Small intestine (tissue), 7 donors: ENCODE data around the gene TLK2. TPM values are rescaled to one million over a fixed set of nuclear protein-coding genes. Genes with fewer than 3 reads are reported as not detected.

ENCODE experiments used
- DNase-seq, 2 donors: peaks; one replicate each; pipeline versions ENCODE4 v3.0.0 to v3.0.0-alpha.2; 2013
- FAIRE-seq: peaks from 2 replicates; lab custom pipeline; 2012; peaks lifted over from hg19 to GRCh38; lab: Jason Lieb, UNC
- H3K27ac ChIP-seq, 3 donors: one replicate each; pipeline ENCODE4 v1.5.1; 2013; ENCODE audit warnings: low read length in 2 of 3, mild to moderate bottlenecking in 2 of 3, control low read depth in 1 of 3, inconsistent platforms in 1 of 3, low read depth in 1 of 3, moderate library complexity in 1 of 3
- H3K27me3 ChIP-seq, 3 donors: one replicate each; pipeline ENCODE4 v1.6.1; 2013; ENCODE audit warnings: low read length in 3 of 3, inconsistent platforms in 1 of 3; ENCODE audit not compliant: control insufficient read depth in 3 of 3, insufficient read depth in 3 of 3
- H3K36me3 ChIP-seq, 3 donors: one replicate each; pipeline ENCODE4 v1.6.1; 2013; ENCODE audit warnings: low read length in 3 of 3, inconsistent platforms in 1 of 3, low read depth in 1 of 3, mild to moderate bottlenecking in 1 of 3, moderate library complexity in 1 of 3; ENCODE audit not compliant: control insufficient read depth in 3 of 3, insufficient read depth in 2 of 3
- H3K4me1 ChIP-seq, 3 donors: one replicate each; pipeline ENCODE4 v1.6.1; 2013; ENCODE audit warnings: low read length in 2 of 3, inconsistent platforms in 1 of 3, low read depth in 1 of 3, mild to moderate bottlenecking in 1 of 3, moderate library complexity in 1 of 3; ENCODE audit not compliant: control insufficient read depth in 3 of 3, insufficient read depth in 2 of 3
- H3K4me3 ChIP-seq, 3 donors: one replicate each; pipeline ENCODE4 v1.5.1; 2013; ENCODE audit warnings: low read length in 3 of 3, control low read depth in 1 of 3, inconsistent platforms in 1 of 3, low read depth in 1 of 3, mild to moderate bottlenecking in 1 of 3, moderate library complexity in 1 of 3
- H3K9me3 ChIP-seq, 2 donors: one replicate each; pipeline ENCODE4 v1.6.1; 2013; ENCODE audit warnings: low read depth in 1 of 2, low read length in 1 of 2; ENCODE audit not compliant: control insufficient read depth in 2 of 2, insufficient read depth in 1 of 2
- WGBS, 3 donors: extraction: QIAGEN DNeasy Blood & Tissue Kit; methylation state at CpG; one replicate each; pipeline ENCODE4 v1.1.7; 2013; 5-methylcytosine and 5-hydroxymethylcytosine counted together
- polyA plus RNA-seq, 4 donors: library from polyadenylated mRNA; stranded (reverse) in 3 of 4; unstranded in 1 of 4; fragments of 200-250 nt in 3 of 4; fragments of 120-200 nt in 1 of 4; gene quantifications; one replicate each; pipeline versions ENCODE4 v1.2.1 to v1.2.3, GENCODE V29; 2013
- donor health status: healthy with polysubstance abuse.
- donor health status: control.
- donor health status: control.
- donor health status: Bipolar disorder and iron deficiency.
- donor health status: healthy.

The TLK2 gene
- polyA plus RNA-seq, 4 donors, result 13.0 to 30.8 (median 16.2) TPM

- Histone ChIP-seq H3K27ac (no peak overlapping the region), H3K4me3 (no peak overlapping the region), H3K36me3 (peaks cover 11 to 24% (median 11%) of the 10 kb centered on the region in 3 donors), H3K27me3 (no peaks in the 10 kb centered on the region), H3K4me1 (no peaks in the 10 kb centered on the region), H3K9me3 (no peaks in the 10 kb centered on the region)
- FAIRE-seq, result no peak
- DNase-seq, result peak; percentile 14 to 24
These were observed 95.0 kb downstream of the TLK2 start for GRCh38 chr17:62573480-62574117.

- FAIRE-seq, result no peak
- 83 to 88% (median 87%) methylated on average over 1 of the region's 1 CpG for whole genome bisulfite sequencing, 3 donors
These were observed 97.8 kb downstream of the TLK2 start for GRCh38 chr17:62576382-62576781.

GRCh38 chr17:62578757-62579487 is 100.3 kb downstream of the TLK2 start:
- DNase-seq, result no peak
- Histone ChIP-seq H3K9me3 (no peaks in the 10 kb centered on the region), H3K27ac (no peak overlapping the region), H3K4me1 (no peaks in the 10 kb centered on the region), H3K27me3 (no peaks in the 10 kb centered on the region), H3K4me3 (no peak overlapping the region), H3K36me3 (peaks cover 3 to 28% (median 5%) of the 10 kb centered on the region in 3 donors)
- 87 to 93% (median 90%) methylated on average over 2 of the region's 2 CpGs for WGBS, 3 donors
- no peak for FAIRE-seq

More at GRCh38 chr17:62576382-62576781, 97.8 kb downstream of the TLK2 start:
- H3K36me3 ChIP-seq, result peaks cover 5 to 19% (median 11%) of the 10 kb centered on the region in 3 donors
- DNase-seq, result no peak
- H3K27me3 ChIP-seq, result no peaks in the 10 kb centered on the region
- H3K4me3 ChIP-seq, result no peak overlapping the region
- H3K4me1 ChIP-seq, result no peaks in the 10 kb centered on the region
- no peaks in the 10 kb centered on the region for H3K9me3 ChIP-seq
- H3K27ac ChIP-seq, result no peak overlapping the region

GRCh38 chr17:62580947-62581346 is 102.3 kb downstream of the TLK2 start:
- DNase-seq (no peak), FAIRE-seq (no peak)
- H3K27ac ChIP-seq, result no peak overlapping the region
- H3K4me3 ChIP-seq, result no peak overlapping the region
- no peaks in the 10 kb centered on the region for H3K4me1 ChIP-seq
- 95 to 96% (median 96%) methylated on average over 2 of the region's 2 CpGs for WGBS, 3 donors
- peaks cover 0 to 27% (median 5%) of the 10 kb centered on the region in 3 donors for H3K36me3 ChIP-seq
- no peaks in the 10 kb centered on the region for H3K27me3 ChIP-seq
- no peaks in the 10 kb centered on the region for H3K9me3 ChIP-seq

- WGBS, 3 donors, result 76 to 84% (median 80%) methylated on average over 1 of the region's 1 CpG
- FAIRE-seq (no peak), DNase-seq (no peak)
These were observed 103.1 kb downstream of the TLK2 start for GRCh38 chr17:62581764-62582163.

GRCh38 chr17:62587554-62587953 is 108.9 kb downstream of the TLK2 start:
- Histone ChIP-seq H3K4me3 (no peak overlapping the region), H3K4me1 (no peaks in the 10 kb centered on the region), H3K36me3 (peaks cover 3 to 28% (median 13%) of the 10 kb centered on the region in 3 donors), H3K9me3 (no peaks in the 10 kb centered on the region), H3K27ac (no peak overlapping the region), H3K27me3 (no peaks in the 10 kb centered on the region)
- 89 to 98% (median 95%) methylated on average over 2 of the region's 2 CpGs for WGBS, 3 donors
- no peak for DNase-seq
- FAIRE-seq, result no peak

More at GRCh38 chr17:62581764-62582163, 103.1 kb downstream of the TLK2 start:
- peaks cover 0 to 30% (median 6%) of the 10 kb centered on the region in 3 donors for H3K36me3 ChIP-seq
- no peak overlapping the region for H3K4me3 ChIP-seq
- H3K27ac ChIP-seq, result peak overlapping the region in 1 of 3 donors; percentile 3
- no peaks in the 10 kb centered on the region for H3K27me3 ChIP-seq
- H3K4me1 ChIP-seq, result no peaks in the 10 kb centered on the region
- H3K9me3 ChIP-seq, result no peaks in the 10 kb centered on the region

DNA sequence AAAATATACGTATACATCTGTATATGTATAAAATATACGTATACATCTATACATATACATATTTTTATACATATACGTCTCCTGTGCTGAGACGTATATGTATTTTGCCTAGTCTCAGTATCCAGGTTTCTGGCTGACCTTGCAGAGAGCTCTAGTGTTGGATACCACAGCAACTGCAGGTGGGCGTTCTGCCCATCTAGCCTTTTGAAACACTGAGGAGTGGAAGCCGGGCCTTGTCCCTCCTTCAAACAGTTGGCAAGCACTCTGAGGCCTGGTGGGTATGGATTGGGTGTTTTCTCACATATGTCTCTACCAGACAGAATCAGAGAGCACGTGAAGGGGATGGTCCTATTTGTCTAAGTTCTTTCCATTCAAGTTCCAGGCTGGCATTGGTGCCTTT is 109.5 kb downstream of the TLK2 start:
- H3K4me1 ChIP-seq, result no peaks in the 10 kb centered on the region
- H3K4me3 ChIP-seq, result no peak overlapping the region

GRCh38 chr17:62591333-62591732 is 112.7 kb downstream of the TLK2 start:
- Histone ChIP-seq H3K4me3 (no peak overlapping the region), H3K9me3 (peaks cover 0 to 15% of the 10 kb centered on the region in 2 donors), H3K27me3 (no peaks in the 10 kb centered on the region), H3K36me3 (peaks cover 3 to 42% (median 12%) of the 10 kb centered on the region in 3 donors), H3K4me1 (no peaks in the 10 kb centered on the region), H3K27ac (no peak overlapping the region)
- WGBS, 3 donors, result 83 to 94% (median 88%) methylated on average over 6 of the region's 6 CpGs
- no peak for FAIRE-seq
- DNase-seq, result no peak

More for the DNA sequence above, 109.5 kb downstream of the TLK2 start:
- no peak for FAIRE-seq
- 93 to 97% (median 96%) methylated on average over 7 of the region's 7 CpGs for WGBS, 3 donors
- peaks cover 3 to 32% (median 11%) of the 10 kb centered on the region in 3 donors for H3K36me3 ChIP-seq
- H3K9me3 ChIP-seq, result no peaks in the 10 kb centered on the region
- H3K27ac ChIP-seq, result no peak overlapping the region
- H3K27me3 ChIP-seq, result no peaks in the 10 kb centered on the region
- DNase-seq, result no peak
